Fibroblast of lung (primary cell): ENCODE results near the gene SYTL1. TPM values are rescaled to one million over a fixed set of nuclear protein-coding genes. Genes with fewer than 3 reads are reported as not detected.

ENCODE experiments used
- DNase-seq, 2 donors: peaks; one replicate each; pipeline versions ENCODE4 v3.0.0 to v3.0.0-alpha.2; 2010; ENCODE audit warnings: low read depth in 2 of 2
- H2AFZ ChIP-seq: 2 replicates; pipeline ENCODE4 v1.5.1; 2012; ENCODE audit warnings: low read length, control low read depth, inconsistent platforms
- H3K27ac ChIP-seq: 2 replicates; pipeline ENCODE4 v1.5.1; 2011; ENCODE audit warnings: low read length, control low read depth; ENCODE audit not compliant: insufficient read depth
- H3K27me3 ChIP-seq: 2 replicates; pipeline ENCODE4 v1.5.1; 2011; ENCODE audit warnings: mild to moderate bottlenecking, low read length; ENCODE audit not compliant: control insufficient read depth, insufficient read depth
- H3K36me3 ChIP-seq: 2 replicates; pipeline ENCODE4 v1.5.1; 2011; ENCODE audit warnings: low read length; ENCODE audit not compliant: control insufficient read depth, insufficient read depth
- H3K4me1 ChIP-seq: 2 replicates; pipeline ENCODE4 v1.5.1; 2011; ENCODE audit warnings: low read length; ENCODE audit not compliant: control insufficient read depth, insufficient read depth; ENCODE audit errors: extremely low read depth
- H3K4me2 ChIP-seq: 2 replicates; pipeline ENCODE4 v1.5.1; 2011; ENCODE audit warnings: low read length, control low read depth; ENCODE audit not compliant: insufficient read depth; ENCODE audit errors: extremely low read depth
- H3K4me3 ChIP-seq, 4 experiments: fragments of 200-600 bp in 1 of 4; sonication (generic) in 1 of 4; replicated peaks in 1 of 4; 2 replicates each; pipeline ENCODE4 v1.5.1; 2011 to 2016; ENCODE audit warnings: low read length in 4 of 4, low read depth in 3 of 4, mild to moderate bottlenecking in 3 of 4, control low read depth in 2 of 4, inconsistent platforms in 1 of 4, mixed read lengths in 1 of 4; ENCODE audit not compliant: insufficient read depth in 1 of 4; ENCODE audit errors: control extremely low read depth in 1 of 4
- H3K79me2 ChIP-seq: 2 replicates; pipeline ENCODE4 v1.5.1; 2012; ENCODE audit warnings: mild to moderate bottlenecking, low read length, inconsistent platforms; ENCODE audit not compliant: control insufficient read depth, insufficient read depth
- H3K9ac ChIP-seq: 2 replicates; pipeline ENCODE4 v1.5.1; 2011; ENCODE audit warnings: mild to moderate bottlenecking, low read length, control low read depth; ENCODE audit not compliant: insufficient read depth
- H3K9me3 ChIP-seq: 2 replicates; pipeline ENCODE4 v1.5.1; 2012; ENCODE audit warnings: low read depth, low read length; ENCODE audit not compliant: control insufficient read depth, insufficient read depth
- H4K20me1 ChIP-seq: 2 replicates; pipeline ENCODE4 v1.5.1; 2011; ENCODE audit warnings: low read length; ENCODE audit not compliant: control insufficient read depth, insufficient read depth; ENCODE audit errors: extremely low read depth
- EZH2 ChIP-seq: IDR thresholded peaks from 2 replicates; pipeline ENCODE4 v1.5.1; 2012; ENCODE audit warnings: low read length, control low read depth, mild to moderate bottlenecking; ENCODE audit errors: missing control alignments
- polyA plus RNA-seq, 2 donors: library from polyadenylated mRNA; depleted of rRNA in 1 of 2; stranded (reverse) in 1 of 2; unstranded in 1 of 2; fragments of >200 nt; gene quantifications; 2 replicates each; pipeline ENCODE4 v1.2.1, GENCODE V29; 2011 to 2012; ENCODE audit warnings: missing spikeins in 1 of 2
- total RNA-seq: library from RNA; depleted of rRNA; stranded (reverse); fragments of >200 nt; gene quantifications from 2 replicates; pipeline ENCODE4 v1.2.1, GENCODE V29; 2014
- TF ChIP-seq, protein P1 (sequence below), 2 donors: IDR thresholded peaks in 1 of 2; conservative IDR thresholded peaks in 1 of 2; 1 replicate in 1 of 2; 2 replicates in 1 of 2; pipeline ENCODE4 v1.5.1; 2011 to 2012; ENCODE audit warnings: low read length in 2 of 2, control low read depth in 1 of 2, inconsistent platforms in 1 of 2, low read depth in 1 of 2, mild to moderate bottlenecking in 1 of 2

SYTL1 gene
- total and polyA plus RNA-seq, 2 donors (not counting 1 experiment from before 2014, with no cell fraction given): 0.02 to 0.17 TPM

DNA sequence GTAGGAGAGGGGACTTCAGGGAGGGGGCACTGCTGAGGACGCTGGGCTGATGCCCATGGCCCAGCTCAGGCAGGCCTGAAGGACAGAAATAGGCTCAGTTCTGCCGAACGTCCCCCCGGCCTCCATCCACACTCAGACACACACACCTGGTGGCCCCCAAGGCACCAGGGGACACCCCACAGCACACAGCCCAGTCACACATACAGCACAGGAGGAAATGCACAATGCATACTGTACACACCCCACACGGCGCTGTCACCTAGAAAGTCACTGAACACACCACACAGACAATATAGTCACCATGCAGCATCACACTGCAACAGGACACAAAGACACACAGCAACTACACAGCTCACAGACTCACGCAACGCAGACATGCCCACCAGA, 562 bp downstream of the SYTL1 start:
- H3K79me2 ChIP-seq: no peaks in the 10 kb centered on the region
- TF ChIP-seq, protein P1, sequence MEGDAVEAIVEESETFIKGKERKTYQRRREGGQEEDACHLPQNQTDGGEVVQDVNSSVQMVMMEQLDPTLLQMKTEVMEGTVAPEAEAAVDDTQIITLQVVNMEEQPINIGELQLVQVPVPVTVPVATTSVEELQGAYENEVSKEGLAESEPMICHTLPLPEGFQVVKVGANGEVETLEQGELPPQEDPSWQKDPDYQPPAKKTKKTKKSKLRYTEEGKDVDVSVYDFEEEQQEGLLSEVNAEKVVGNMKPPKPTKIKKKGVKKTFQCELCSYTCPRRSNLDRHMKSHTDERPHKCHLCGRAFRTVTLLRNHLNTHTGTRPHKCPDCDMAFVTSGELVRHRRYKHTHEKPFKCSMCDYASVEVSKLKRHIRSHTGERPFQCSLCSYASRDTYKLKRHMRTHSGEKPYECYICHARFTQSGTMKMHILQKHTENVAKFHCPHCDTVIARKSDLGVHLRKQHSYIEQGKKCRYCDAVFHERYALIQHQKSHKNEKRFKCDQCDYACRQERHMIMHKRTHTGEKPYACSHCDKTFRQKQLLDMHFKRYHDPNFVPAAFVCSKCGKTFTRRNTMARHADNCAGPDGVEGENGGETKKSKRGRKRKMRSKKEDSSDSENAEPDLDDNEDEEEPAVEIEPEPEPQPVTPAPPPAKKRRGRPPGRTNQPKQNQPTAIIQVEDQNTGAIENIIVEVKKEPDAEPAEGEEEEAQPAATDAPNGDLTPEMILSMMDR (conservative IDR thresholded peaks at IDR 0.05 in 1 of 2, IDR thresholded peaks at IDR 0.05 in 1 of 2; ENCODE audit: low read depth in 1 of 2, low read length in 2 of 2): no peak
- TF ChIP-seq EZH2: no peak
- H3K9ac ChIP-seq: no peak overlapping the region
- no peaks in the 10 kb centered on the region for H3K36me3 ChIP-seq
- H3K4me3 ChIP-seq: no peak overlapping the region
- H3K4me2 ChIP-seq: no peak overlapping the region
- H3K27me3 ChIP-seq: no peaks in the 10 kb centered on the region
- no peak overlapping the region for H3K27ac ChIP-seq
- no peaks in the 10 kb centered on the region for H3K9me3 ChIP-seq
- no peak for DNase-seq
- no peak overlapping the region for H2AFZ ChIP-seq
- no peaks in the 10 kb centered on the region for H4K20me1 ChIP-seq
- peaks cover 8% of the 10 kb centered on the region for H3K4me1 ChIP-seq

DNA sequence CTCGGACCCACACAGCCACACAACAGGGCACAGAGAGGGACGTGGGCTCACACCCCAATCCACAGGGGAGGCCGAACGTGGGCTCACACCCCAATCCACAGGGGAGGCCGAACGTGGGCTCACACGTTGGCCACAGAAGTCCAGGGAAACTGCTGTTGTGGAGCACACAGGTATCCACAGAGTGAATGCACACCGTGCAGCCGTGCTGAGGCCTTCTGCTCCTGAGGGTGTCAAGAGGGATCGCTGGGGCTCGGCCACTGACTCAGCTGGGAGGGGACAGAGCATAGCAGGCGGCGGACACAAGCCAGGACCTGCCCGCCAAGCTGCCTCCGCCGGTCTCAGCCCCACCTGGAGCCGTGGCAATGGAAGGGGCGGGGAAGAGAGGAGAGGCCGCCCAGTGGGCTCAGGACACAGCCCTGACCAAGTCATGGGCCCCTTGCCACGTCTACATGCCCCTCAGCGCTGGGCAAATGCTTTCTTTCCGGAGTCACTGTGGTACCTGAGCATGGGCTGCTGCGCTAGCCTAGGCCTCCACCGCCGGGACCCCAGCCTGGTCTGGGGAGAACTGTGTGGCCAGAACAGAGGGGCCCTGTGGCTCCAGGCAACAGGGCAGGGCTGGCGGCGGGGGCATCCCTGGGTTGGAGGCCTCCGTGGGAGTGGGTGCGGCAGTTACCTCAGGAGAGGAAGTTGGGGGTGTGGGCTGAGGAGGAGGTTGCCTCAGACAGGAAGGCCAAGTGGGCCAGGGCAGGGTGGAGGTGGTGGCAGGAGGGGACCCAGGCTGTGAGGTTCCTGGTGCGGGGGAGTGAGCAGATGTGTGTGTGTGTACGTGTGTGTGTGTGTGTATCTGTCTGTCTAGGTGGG, 1.2 kb downstream of the SYTL1 start:
- Histone ChIP-seq H3K27me3 (no peaks in the 10 kb centered on the region), H2AFZ (no peak overlapping the region), H3K36me3 (no peaks in the 10 kb centered on the region), H3K79me2 (no peaks in the 10 kb centered on the region), H3K4me3 (no peak overlapping the region), H3K9ac (no peak overlapping the region), H3K9me3 (no peaks in the 10 kb centered on the region), H3K27ac (no peak overlapping the region), H3K4me1 (peaks cover 8% of the 10 kb centered on the region), H3K4me2 (no peak overlapping the region), H4K20me1 (no peaks in the 10 kb centered on the region)
- DNase-seq: no peak
- TF ChIP-seq EZH2: no peak
- TF ChIP-seq, protein P1 (conservative IDR thresholded peaks at IDR 0.05 in 1 of 2, IDR thresholded peaks at IDR 0.05 in 1 of 2; ENCODE audit: low read depth in 1 of 2, low read length in 2 of 2): no peak

DNA sequence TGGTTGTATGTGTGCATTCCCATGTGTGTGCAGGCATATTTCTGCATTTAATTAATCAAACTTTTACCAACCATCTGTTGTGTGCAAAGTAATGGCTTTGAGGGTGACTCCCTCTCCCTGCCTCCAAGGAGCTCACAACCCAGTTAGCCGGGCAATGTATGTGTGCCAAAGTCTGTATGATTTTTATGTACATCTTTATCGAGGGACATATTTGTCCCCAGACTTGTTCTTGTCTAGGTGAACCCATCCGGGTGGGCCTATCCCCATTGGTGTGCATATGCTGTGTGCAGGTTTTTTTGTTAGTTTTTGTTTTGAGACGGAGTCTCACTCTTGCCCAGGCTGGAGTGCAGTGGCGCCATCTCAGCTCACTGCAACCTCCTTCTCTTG, 1.8 kb downstream of the SYTL1 start:
- DNase-seq: no peak
- H3K27me3 ChIP-seq: no peaks in the 10 kb centered on the region
- H3K4me2 ChIP-seq: no peak overlapping the region
- H3K9ac ChIP-seq: no peak overlapping the region
- H3K9me3 ChIP-seq: no peaks in the 10 kb centered on the region
- H4K20me1 ChIP-seq: no peaks in the 10 kb centered on the region
- H3K4me3 ChIP-seq: no peak overlapping the region
- no peak overlapping the region for H2AFZ ChIP-seq
- H3K36me3 ChIP-seq: no peaks in the 10 kb centered on the region
- peaks cover 8% of the 10 kb centered on the region for H3K4me1 ChIP-seq
- no peaks in the 10 kb centered on the region for H3K79me2 ChIP-seq
- no peak for TF ChIP-seq EZH2
- H3K27ac ChIP-seq: no peak overlapping the region
